RWPE1 (cell line): ENCODE results near the gene VTCN1.
"Not testable (repeated sequence)": the region's sequence is repeated elsewhere in the genome, so short reads cannot be mapped to it uniquely, and the experiment has no call there.

Source experiments
- CTCF ChIA-PET: fragments of 350-600 bp; sonication (Branson Sonifier 250); formaldehyde crosslinking; extraction: SDS; loops from one replicate; lab custom pipeline; 2021; lab: Yijun Ruan, JAX
- POLR2A ChIA-PET: fragments of 400-600 bp; formaldehyde crosslinking; extraction: SDS; loops from one replicate; lab custom pipeline; 2020; ENCODE audit warnings: antibody characterized with exemption; ENCODE audit not compliant: low non-redundant PET; lab: Yijun Ruan, JAX
- DNase-seq: peaks from one replicate; pipeline ENCODE4 v3.0.0; 2012; ENCODE audit warnings: low spot score
- H3K27ac ChIP-seq: fragments of 450-650 bp; 2 replicates; pipeline ENCODE4 v1.5.1; 2017
- TF ChIP-seq, protein P1 (sequence below): fragments of 450-650 bp; conservative IDR thresholded peaks from 2 replicates; pipeline ENCODE4 v1.5.1; 2017; ENCODE audit warnings: low read depth, mild to moderate bottlenecking

VTCN1 gene

GRCh38 chr1:117123274-117123673 lies 87.5 kb downstream of the VTCN1 start:
- ChIA-PET POLR2A (no interaction called here), CTCF (interaction anchor here (1.2 to 1.7 kb wide), 2 partner anchors 55 to 161 kb away, joined by 7 to 11 read pairs; no protein-coding TSS in a partner anchor)
- H3K27ac ChIP-seq, result no peak overlapping the region
- DNase-seq, result no peak
- TF ChIP-seq, protein P1, sequence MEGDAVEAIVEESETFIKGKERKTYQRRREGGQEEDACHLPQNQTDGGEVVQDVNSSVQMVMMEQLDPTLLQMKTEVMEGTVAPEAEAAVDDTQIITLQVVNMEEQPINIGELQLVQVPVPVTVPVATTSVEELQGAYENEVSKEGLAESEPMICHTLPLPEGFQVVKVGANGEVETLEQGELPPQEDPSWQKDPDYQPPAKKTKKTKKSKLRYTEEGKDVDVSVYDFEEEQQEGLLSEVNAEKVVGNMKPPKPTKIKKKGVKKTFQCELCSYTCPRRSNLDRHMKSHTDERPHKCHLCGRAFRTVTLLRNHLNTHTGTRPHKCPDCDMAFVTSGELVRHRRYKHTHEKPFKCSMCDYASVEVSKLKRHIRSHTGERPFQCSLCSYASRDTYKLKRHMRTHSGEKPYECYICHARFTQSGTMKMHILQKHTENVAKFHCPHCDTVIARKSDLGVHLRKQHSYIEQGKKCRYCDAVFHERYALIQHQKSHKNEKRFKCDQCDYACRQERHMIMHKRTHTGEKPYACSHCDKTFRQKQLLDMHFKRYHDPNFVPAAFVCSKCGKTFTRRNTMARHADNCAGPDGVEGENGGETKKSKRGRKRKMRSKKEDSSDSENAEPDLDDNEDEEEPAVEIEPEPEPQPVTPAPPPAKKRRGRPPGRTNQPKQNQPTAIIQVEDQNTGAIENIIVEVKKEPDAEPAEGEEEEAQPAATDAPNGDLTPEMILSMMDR, result no peak

DNA sequence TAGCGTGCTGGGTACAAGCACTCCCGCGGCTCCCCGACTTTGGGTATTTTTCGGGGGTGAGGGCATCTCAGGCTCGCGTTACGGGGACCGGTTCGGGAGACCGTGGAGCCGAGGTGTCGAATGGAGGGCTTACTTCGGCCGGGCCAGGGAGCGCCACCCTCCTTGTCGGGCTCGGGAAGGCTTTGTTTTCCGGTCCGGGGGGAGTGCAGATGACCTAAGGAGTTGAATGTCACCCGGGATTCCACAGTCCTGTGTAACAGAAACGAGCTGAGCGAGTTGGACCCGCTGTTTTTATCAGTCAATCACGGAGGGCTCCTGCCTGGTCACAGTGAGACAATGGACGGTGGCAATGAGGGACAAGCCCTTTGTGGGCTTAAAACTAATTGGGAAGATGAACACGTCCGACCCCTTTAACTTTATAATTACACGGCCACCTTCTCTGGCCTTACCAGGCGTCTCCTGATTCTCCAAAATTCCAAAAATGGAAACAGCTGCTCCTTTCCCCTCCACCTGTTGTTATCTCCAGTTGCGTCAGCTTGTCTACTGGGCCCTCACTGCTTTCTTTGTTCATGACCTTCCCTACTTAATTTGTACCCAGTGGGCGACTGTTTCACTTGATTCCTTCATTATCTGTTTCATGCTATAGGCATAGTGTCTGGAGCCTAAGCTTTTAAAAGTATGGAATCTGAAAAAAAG lies 88.2 kb downstream of the VTCN1 start:
- H3K27ac ChIP-seq, result peak overlapping the region; percentile 78
- TF ChIP-seq, protein P1, result peak; percentile 41; the same call in 1 of the 2 replicates
- CTCF ChIA-PET, result interaction anchor here (0.6 to 1.7 kb wide), 9 partner anchors 11 to 1063 kb away, joined by 3 to 11 read pairs (median 4); no protein-coding TSS in a partner anchor
- DNase-seq, result no peak
- POLR2A ChIA-PET, result no interaction called here

- CTCF ChIA-PET, result interaction anchor here (0.6 to 1.7 kb wide), 7 partner anchors 11 to 1064 kb away, joined by 3 to 11 read pairs (median 4); no protein-coding TSS in a partner anchor
These were observed 89.0 kb downstream of the VTCN1 start, which contains the start of gene TRIM45 for GRCh38 chr1:117121589-117122329. Gene TRIM45, minus strand, starts transcription at chr1:117121749. Its CDS starts 548 bp downstream, at chr1:117121201.

DNA sequence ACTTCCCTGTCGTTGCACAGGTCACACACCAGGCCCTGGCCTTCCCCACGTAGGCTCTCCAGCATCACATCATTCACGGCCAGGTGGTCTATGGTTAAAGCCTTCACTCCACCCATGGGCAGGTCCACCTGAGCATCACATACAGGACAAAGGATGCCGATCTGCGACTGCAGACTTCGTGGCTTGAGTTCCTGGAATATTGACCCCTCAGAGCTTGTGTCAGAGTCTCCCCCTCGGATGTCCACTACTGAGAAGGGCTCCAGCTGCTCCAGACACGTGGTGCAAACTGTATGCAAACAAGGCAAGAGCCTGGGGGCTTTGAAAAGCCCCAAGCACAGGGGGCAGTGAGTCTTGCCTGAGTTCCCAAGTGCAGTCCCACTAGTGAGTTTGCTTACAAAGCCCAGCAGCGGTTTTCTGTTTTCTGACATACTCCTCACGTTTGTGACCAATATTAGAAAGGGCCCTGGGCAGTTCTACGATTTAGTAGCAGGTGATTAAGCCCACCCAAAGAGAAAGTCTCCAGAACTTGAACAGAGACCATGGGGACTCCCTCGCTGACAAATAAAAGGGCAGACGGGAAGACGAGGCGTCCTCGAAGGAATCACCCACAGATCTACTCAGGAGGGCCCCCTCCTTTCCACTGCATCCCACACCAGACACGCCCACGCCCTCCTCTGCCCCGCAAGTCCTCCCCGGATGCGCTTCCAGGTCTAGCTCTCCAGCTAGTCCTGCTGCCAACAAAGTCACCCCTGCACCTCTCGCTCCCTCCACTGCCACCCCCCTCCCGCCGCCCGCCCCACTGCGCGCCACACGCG lies 89.7 kb downstream of the VTCN1 start:
- CTCF ChIA-PET, result interaction anchor here (0.8 to 1.2 kb wide), 2 partner anchors 53 to 164 kb away, joined by 3 to 4 read pairs; no protein-coding TSS in a partner anchor
- POLR2A ChIA-PET, result no interaction called here
- peak; percentile 30 for DNase-seq

More at GRCh38 chr1:117121589-117122329, 89.0 kb downstream of the VTCN1 start, which contains the start of gene TRIM45:
- peak; percentile 93 for DNase-seq
- POLR2A ChIA-PET, result no interaction called here
- TF ChIP-seq, protein P1, result peak; percentile 84
- peak within 1 kb of the TSS; percentile 78 for H3K27ac ChIP-seq

DNA sequence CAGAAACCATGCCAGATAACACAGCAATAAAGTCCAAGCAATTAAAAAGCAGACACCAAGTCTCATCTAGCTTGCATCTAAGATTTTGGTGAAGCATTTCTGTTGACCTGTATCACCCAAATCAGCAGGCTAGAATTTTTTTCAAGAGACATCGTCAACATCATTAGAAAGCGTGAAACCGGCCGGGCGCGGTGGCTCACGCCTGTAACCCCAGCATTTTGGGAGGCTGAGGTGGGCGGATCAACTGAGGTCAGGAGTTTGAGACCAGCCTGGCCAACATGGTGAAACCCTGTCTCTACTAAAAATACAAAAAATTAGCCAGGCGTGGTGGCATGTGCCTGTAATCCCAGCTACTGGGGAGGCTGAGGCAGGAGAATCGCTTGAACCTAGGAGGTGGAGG lies 91.6 kb downstream of the VTCN1 start:
- DNase-seq, POLR2A ChIA-PET, H3K27ac ChIP-seq, CTCF ChIA-PET: not testable (repeated sequence)

More for the DNA sequence above, 89.7 kb downstream of the VTCN1 start:
- peak overlapping the region; percentile 78 for H3K27ac ChIP-seq
- TF ChIP-seq, protein P1, result no peak

- H3K27ac ChIP-seq, result no peak overlapping the region
- ChIA-PET CTCF (no interaction called here), POLR2A (no interaction called here)
- no peak for DNase-seq
- TF ChIP-seq, protein P1, result no peak
These were observed 92.6 kb downstream of the VTCN1 start for GRCh38 chr1:117118137-117118536.
